GM20000 (cell line): Measurements from ENCODE around the gene GPR55.

Experiments used
- DNase-seq: peaks from one replicate; pipeline ENCODE4 v3.0.0; 2012; ENCODE audit warnings: low spot score
- CTCF ChIP-seq: IDR thresholded peaks from 2 replicates; pipeline ENCODE4 v1.5.1; 2012; ENCODE audit warnings: mild to moderate bottlenecking, control low read depth; ENCODE audit errors: extremely low read depth, missing control alignments

Gene GPR55

DNA sequence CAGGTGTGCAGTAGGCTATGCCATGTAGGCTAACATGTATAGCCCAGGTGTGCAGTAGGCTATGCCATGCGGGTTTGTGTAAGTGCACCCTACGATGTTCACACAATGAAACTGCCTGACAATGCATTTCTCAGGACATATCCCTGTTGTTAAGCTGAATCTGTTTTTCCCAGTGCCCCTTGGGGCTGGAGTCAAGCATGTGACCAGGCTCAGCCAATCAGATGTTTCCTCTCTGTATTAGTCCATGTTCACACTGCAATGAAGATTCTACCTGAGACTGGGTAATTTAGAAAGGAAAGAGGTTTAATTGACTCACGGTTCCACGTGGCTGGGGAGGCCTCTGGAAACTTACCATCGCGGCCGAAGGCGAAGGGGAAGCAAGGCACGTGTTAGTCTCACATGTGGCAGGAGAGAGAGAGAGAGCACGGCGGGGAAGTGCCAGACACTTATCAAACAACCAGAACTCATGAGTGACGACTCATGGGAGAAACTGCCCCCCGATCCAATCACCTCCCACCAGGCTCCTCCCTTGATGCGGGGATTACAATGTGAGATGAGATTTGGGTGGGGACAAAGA, 36.1 kb downstream of the GPR55 start:
- TF ChIP-seq CTCF: no peak
- DNase-seq: no peak

DNA sequence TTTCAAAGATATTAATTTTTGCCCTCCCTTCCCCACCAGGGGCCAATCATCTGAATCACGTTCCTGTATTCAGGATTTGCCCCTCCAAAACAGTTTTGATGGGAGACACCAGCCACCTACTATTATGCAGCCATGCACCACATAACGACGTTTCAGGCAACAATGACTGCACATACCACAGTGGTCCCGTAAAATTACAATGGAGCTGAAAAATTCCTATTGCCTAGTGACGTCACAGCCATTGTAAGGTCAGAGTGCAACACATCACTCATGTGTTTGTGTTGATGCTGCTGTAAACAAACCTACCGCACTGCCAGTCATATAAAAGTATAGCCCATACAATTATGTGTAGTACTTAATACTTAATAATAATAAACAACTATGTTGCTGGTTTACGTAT, 37.7 kb downstream of the GPR55 start:
- no peak for DNase-seq
- no peak for TF ChIP-seq CTCF

GRCh38 chr2:230886671-230887071, 38.4 kb downstream of the GPR55 start:
- no peak for TF ChIP-seq CTCF
- no peak for DNase-seq

DNA sequence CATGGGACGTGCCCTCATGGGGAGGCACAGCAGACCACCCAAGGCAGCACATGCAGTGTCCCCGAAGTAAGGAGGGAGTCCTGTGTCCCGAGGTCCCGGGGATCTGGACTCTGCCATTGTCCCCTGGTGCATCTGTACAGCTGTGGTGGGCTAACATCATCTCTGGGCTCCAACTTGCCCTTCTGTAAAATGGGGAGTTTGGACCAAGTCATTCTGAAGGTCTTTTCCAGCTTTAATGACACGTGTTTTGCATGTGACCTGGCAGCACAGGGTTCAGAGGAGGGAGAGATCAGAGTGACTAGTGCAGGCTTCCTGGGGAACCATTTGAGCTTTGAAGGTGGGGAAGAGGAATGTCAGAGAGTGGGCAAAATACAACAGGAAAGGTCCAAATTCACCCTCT, 38.8 kb downstream of the GPR55 start:
- no peak for TF ChIP-seq CTCF
- no peak for DNase-seq

DNA sequence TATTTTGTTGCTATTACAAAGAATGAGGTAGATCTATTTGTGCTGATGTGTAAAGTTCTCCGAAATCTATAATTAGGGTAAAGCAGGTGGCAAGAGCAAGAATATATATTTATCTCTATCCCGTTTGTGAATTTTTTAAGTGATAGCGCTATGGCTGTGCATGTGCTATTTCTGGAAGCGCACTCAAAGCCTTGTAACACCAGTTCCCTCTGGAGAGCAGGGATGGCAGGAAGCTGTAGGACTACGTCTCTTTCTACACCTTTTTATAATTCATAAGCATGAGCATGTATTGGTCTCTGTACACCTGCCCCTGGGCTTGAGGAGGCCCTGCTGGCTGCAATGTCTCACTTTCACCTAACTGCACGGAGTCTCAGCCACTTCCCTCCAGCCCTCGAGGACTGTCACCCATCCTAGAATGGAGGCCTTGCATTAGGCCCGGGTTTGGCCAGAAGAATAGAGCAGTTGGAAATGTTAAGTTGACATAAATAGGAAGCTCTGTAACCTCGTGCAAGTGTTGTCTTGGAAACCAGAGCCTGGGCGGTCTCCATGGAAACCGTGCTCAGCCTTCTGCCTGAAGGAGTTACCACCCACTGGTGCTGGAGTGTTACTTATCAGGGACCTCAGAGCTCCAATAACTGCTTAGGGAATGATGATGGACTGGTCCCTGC, 39.4 kb downstream of the GPR55 start:
- DNase-seq: peak; percentile 70
- no peak for TF ChIP-seq CTCF

DNA sequence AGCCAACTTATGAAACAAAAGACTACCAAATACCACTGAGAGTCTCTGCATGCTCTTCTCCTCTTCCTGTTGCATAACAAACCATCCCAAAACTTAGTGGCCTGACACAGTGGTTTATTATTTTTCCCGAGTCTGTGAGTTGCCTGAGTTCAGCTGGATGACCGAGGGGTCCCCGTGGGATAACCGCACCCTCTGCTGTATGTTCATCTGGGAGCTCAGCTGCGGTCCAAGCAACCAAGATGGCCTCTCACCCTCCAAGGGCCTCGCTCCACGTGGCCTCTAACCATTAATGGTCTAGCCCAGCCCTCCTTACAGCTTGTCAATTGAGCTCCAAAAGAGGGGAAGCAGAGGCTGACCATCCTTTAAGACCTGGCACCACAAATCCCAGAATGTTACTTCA, 43.2 kb downstream of the GPR55 start:
- DNase-seq: no peak
- TF ChIP-seq CTCF: no peak

DNA sequence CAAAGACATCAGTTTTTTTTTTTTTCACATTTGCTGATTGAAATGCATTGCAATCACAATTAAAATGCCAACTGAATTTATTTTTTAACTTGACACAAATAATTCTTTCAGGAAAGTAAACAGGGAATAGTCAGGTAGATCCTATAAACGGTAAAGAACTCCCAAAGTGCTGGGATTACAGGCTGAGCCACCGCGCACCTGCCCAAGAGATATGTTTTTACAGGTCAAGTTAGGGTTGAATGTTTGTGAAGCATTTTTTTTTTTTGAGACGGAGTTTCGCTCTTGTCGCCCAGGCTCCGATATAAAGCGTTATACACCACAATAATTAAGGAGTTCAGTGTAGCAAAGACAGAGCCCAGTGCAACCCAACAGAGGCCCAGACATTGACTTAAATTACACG, 45.2 kb downstream of the GPR55 start:
- no peak for TF ChIP-seq CTCF
- no peak for DNase-seq
